Umbilical cord (tissue), 2 donors: Measurements from ENCODE around the gene SETD7. TPM values are rescaled to one million over a fixed set of nuclear protein-coding genes. Genes with fewer than 3 reads are reported as not detected.

Experiments used
- DNase-seq: peaks from one replicate; pipeline ENCODE4 v3.0.0-alpha.2; 2015; ENCODE audit warnings: low spot score
- total RNA-seq: library from RNA; depleted of rRNA; stranded (reverse); fragments of >200 nt; gene quantifications from one replicate; pipeline ENCODE4 v1.2.3, GENCODE V29; 2014; ENCODE audit warnings: low replicate concordance; ENCODE audit not compliant: insufficient read depth

SETD7 gene
- total RNA-seq, 1 donor from 2014 or later: 122 TPM

GRCh38 chr4:139574641-139575040 lies 18.6 kb upstream of the SETD7 start:
- DNase-seq: no peak

GRCh38 chr4:139568206-139568955 lies 12.4 kb upstream of the SETD7 start:
- no peak for DNase-seq

GRCh38 chr4:139567159-139567870 lies 11.3 kb upstream of the SETD7 start:
- no peak for DNase-seq

- DNase-seq: no peak
These were observed 8.5 kb upstream of the SETD7 start for GRCh38 chr4:139564502-139564901.

- no peak for DNase-seq
These were observed 7.5 kb upstream of the SETD7 start for GRCh38 chr4:139563515-139563914.

GRCh38 chr4:139562839-139563238 lies 6.8 kb upstream of the SETD7 start:
- no peak for DNase-seq

- DNase-seq: no peak
These were observed 6.2 kb upstream of the SETD7 start for GRCh38 chr4:139562067-139562684.

- no peak for DNase-seq
These were observed 4.5 kb upstream of the SETD7 start for GRCh38 chr4:139560406-139561104.

- DNase-seq: no peak
These were observed 3.7 kb upstream of the SETD7 start for GRCh38 chr4:139559687-139560086.

- DNase-seq: no peak
These were observed 3.1 kb upstream of the SETD7 start for GRCh38 chr4:139559089-139559479.

GRCh38 chr4:139558235-139559088 lies 2.4 kb upstream of the SETD7 start:
- no peak for DNase-seq

GRCh38 chr4:139557556-139558110 lies 1.6 kb upstream of the SETD7 start:
- no peak for DNase-seq

GRCh38 chr4:139556724-139557555 lies 921 bp upstream of the SETD7 start:
- peak; percentile 54 for DNase-seq

- DNase-seq: peak; percentile 60
These were observed 331 bp downstream of the SETD7 start for GRCh38 chr4:139555705-139556070.

GRCh38 chr4:139554893-139555704 lies 920 bp downstream of the SETD7 start:
- peak; percentile 96 for DNase-seq

GRCh38 chr4:139554642-139554892 lies 1.5 kb downstream of the SETD7 start:
- DNase-seq: no peak

- peak; percentile 18 for DNase-seq
These were observed 2.0 kb downstream of the SETD7 start for GRCh38 chr4:139553751-139554641.
